Common myeloid progenitor, CD34-positive (primary cell): ENCODE results near the gene SLC22A23.

Experiments
- CTCF ChIA-PET: fragments of 350-600 bp; sonication (Branson Sonifier 250); formaldehyde crosslinking; loops from one replicate; lab custom pipeline; 2021; ENCODE audit warnings: antibody characterized with exemption; lab: Charles Lee
- POLR2A ChIA-PET: fragments of 350-600 bp; sonication (Branson Sonifier 250); formaldehyde crosslinking; loops from one replicate; lab custom pipeline; 2021; ENCODE audit warnings: antibody characterized with exemption; lab: Charles Lee
- DNase-seq, 3 donors: peaks; one replicate each; pipeline versions ENCODE4 v3.0.0 to v3.0.0-alpha.2; 2013
- H3K27ac ChIP-seq, 2 experiments: 1 replicate in 1 of 2; 2 replicates in 1 of 2; pipeline ENCODE4 v1.7.0; 2013; ENCODE audit warnings: inconsistent platforms in 2 of 2, low read length in 2 of 2, mild to moderate bottlenecking in 2 of 2, low read depth in 1 of 2, moderate library complexity in 1 of 2; ENCODE audit not compliant: severe bottlenecking in 2 of 2, insufficient read depth in 1 of 2, poor library complexity in 1 of 2
- H3K27me3 ChIP-seq, 5 experiments: replicated peaks in 2 of 5; 1 replicate in 3 of 5; 2 replicates in 2 of 5; pipeline versions ENCODE4 v1.6.1 to v1.7.0; 2013; ENCODE audit warnings: low read length in 4 of 5, mild to moderate bottlenecking in 2 of 5, moderate library complexity in 2 of 5, inconsistent platforms in 1 of 5; ENCODE audit not compliant: insufficient read depth in 5 of 5, control insufficient read depth in 4 of 5
- H3K36me3 ChIP-seq, 4 experiments: 1 replicate in 2 of 4; 2 replicates in 2 of 4; pipeline versions ENCODE4 v1.6.1 to v1.7.0; 2013; ENCODE audit warnings: low read length in 3 of 4, control low read depth in 1 of 4, mild to moderate bottlenecking in 1 of 4; ENCODE audit not compliant: control insufficient read depth in 4 of 4, insufficient read depth in 4 of 4
- H3K4me1 ChIP-seq, 4 experiments: 1 replicate in 3 of 4; 2 replicates in 1 of 4; pipeline versions ENCODE4 v1.6.1 to v1.7.1; 2013; ENCODE audit warnings: low read length in 3 of 4, mild to moderate bottlenecking in 3 of 4, control low read depth in 1 of 4, inconsistent platforms in 1 of 4, moderate library complexity in 1 of 4; ENCODE audit not compliant: control insufficient read depth in 4 of 4, insufficient read depth in 4 of 4; ENCODE audit errors: control extremely low read depth in 1 of 4
- H3K4me3 ChIP-seq, 7 experiments: 1 replicate in 4 of 7; 2 replicates in 3 of 7; pipeline versions ENCODE4 v1.5.1 to v1.7.0; 2013; ENCODE audit warnings: mild to moderate bottlenecking in 7 of 7, low read length in 6 of 7, moderate library complexity in 6 of 7, inconsistent platforms in 2 of 7, low read depth in 2 of 7, control low read depth in 1 of 7; ENCODE audit not compliant: insufficient read depth in 4 of 7, control insufficient read depth in 1 of 7; ENCODE audit errors: extremely low read depth in 1 of 7
- H3K9me3 ChIP-seq, 5 experiments: 1 replicate in 4 of 5; 2 replicates in 1 of 5; pipeline versions ENCODE4 v1.6.1 to v1.7.1; 2013; ENCODE audit warnings: low read length in 4 of 5, mild to moderate bottlenecking in 2 of 5, inconsistent platforms in 1 of 5, low read depth in 1 of 5, moderate library complexity in 1 of 5; ENCODE audit not compliant: control insufficient read depth in 4 of 5, insufficient read depth in 2 of 5; ENCODE audit errors: control extremely low read depth in 1 of 5
- WGBS: methylation state at CpG from one replicate; pipeline ENCODE4 v1.1.5; 2013; ENCODE audit not compliant: insufficient coverage; 5-methylcytosine and 5-hydroxymethylcytosine counted together

SLC22A23 gene

GRCh38 chr6:3318821-3319540, 137.9 kb downstream of the SLC22A23 start:
- DNase-seq: no peak
- ChIA-PET POLR2A (no interaction called here), CTCF (interaction anchor here (0.6 kb wide), 1 partner anchor 50 kb away, joined by 3 read pairs; no protein-coding TSS in a partner anchor)
- no peaks in the 10 kb centered on the region for H3K9me3 ChIP-seq
- H3K36me3 ChIP-seq: no peaks in the 10 kb centered on the region
- H3K4me1 ChIP-seq: no peaks in the 10 kb centered on the region
- H3K4me3 ChIP-seq: no peak overlapping the region
- peaks cover 0 to 5% (median 0%) of the 10 kb centered on the region in 5 experiments for H3K27me3 ChIP-seq
- no peak overlapping the region for H3K27ac ChIP-seq
- 92% methylated on average over 12 of the region's 13 CpGs for WGBS

GRCh38 chr6:3318226-3318625, 138.6 kb downstream of the SLC22A23 start:
- H3K27me3 ChIP-seq: peaks cover 0 to 5% (median 0%) of the 10 kb centered on the region in 5 experiments
- 85% methylated on average over 10 of the region's 10 CpGs for WGBS
- no peak overlapping the region for H3K4me3 ChIP-seq
- H3K36me3 ChIP-seq: no peaks in the 10 kb centered on the region
- H3K27ac ChIP-seq: no peak overlapping the region
- no peaks in the 10 kb centered on the region for H3K4me1 ChIP-seq
- no peaks in the 10 kb centered on the region for H3K9me3 ChIP-seq
- no peak for DNase-seq
- ChIA-PET CTCF (no interaction called here), POLR2A (no interaction called here)

DNA sequence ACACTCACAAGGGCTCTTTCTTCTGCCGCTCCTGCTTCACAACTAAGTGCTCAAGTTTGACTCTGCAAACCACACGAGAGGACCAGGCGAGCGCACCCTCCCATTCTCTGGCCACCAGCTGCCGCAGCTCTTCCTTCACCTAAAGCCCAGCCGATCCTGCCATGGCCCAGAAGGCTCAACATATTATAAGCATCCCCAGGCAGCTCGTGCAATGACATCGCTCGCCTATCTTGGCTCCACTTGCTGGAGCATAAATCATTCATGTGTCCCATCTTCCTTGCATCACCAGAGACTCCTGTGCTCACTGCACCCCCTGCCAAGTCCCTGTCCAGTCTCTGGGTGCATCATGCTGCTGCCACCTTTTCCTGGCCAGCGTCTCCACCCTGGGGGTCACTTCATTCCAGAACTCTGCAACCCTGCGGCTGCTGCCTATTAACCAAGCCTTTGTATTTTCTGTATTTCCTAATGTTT, 139.1 kb downstream of the SLC22A23 start:
- 97% methylated on average over 11 of the region's 11 CpGs for WGBS
- no peaks in the 10 kb centered on the region for H3K9me3 ChIP-seq
- peaks cover 0 to 5% (median 0%) of the 10 kb centered on the region in 5 experiments for H3K27me3 ChIP-seq
- POLR2A ChIA-PET: no interaction called here
- H3K36me3 ChIP-seq: no peaks in the 10 kb centered on the region
- H3K27ac ChIP-seq: no peak overlapping the region
- CTCF ChIA-PET: no interaction called here
- no peak for DNase-seq
- no peaks in the 10 kb centered on the region for H3K4me1 ChIP-seq
- H3K4me3 ChIP-seq: no peak overlapping the region

DNA sequence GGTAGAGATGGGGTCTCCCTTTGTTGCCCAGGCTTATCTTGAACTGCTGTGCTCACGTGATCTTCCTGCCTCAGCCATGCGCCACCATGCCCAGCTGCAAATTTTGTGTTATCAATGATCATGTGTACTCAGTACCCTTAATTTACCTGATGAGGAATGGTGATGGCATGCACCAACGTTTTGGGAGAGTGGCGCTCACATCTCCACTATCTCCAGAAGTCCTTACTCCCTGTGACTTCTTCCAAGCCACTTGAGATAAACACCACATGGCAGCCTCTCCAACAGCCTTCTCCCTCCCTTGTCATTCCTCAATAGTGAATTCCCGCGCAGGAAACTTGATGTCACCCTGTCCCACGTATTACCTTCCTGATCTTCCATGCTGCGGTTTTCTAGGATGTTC, 140.0 kb downstream of the SLC22A23 start:
- CTCF ChIA-PET: no interaction called here
- 96% methylated on average over 7 of the region's 8 CpGs for WGBS
- no peaks in the 10 kb centered on the region for H3K9me3 ChIP-seq

DNA sequence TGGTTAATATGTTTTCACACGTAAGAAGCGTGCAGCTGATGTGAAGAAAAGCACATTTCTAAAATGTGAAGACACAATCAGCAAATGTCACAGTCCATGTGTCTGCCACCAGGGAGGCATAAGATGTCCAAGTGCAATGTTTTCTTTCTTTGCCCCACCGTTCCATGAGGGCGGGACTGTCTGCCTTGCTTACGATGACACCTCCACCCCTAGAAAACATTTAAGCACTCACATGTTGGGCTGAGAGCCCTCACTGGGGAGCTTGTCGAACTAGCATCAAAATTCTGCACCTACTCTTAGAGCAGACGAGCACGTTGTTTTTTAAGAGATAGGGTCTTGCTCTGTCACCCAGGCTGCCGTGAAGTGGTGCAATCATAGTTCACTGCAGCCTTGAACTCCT, 140.5 kb downstream of the SLC22A23 start:
- Histone ChIP-seq H3K36me3 (no peaks in the 10 kb centered on the region), H3K4me1 (no peaks in the 10 kb centered on the region), H3K27ac (no peak overlapping the region), H3K27me3 (peaks cover 0 to 5% (median 0%) of the 10 kb centered on the region in 5 experiments), H3K4me3 (no peak overlapping the region), H3K9me3 (no peaks in the 10 kb centered on the region)
- DNase-seq: no peak
- ChIA-PET POLR2A (interaction anchor here (0.6 kb wide), 1 partner anchor 39 kb away, joined by 3 read pairs; no protein-coding TSS in a partner anchor), CTCF (no interaction called here)
- 96% methylated on average over 9 of the region's 9 CpGs for WGBS

More for the DNA sequence above, 140.0 kb downstream of the SLC22A23 start:
- no peak for DNase-seq
- peaks cover 0 to 5% (median 0%) of the 10 kb centered on the region in 5 experiments for H3K27me3 ChIP-seq
- no peak overlapping the region for H3K4me3 ChIP-seq
- no peaks in the 10 kb centered on the region for H3K36me3 ChIP-seq
- no peaks in the 10 kb centered on the region for H3K4me1 ChIP-seq
- no peak overlapping the region for H3K27ac ChIP-seq
- POLR2A ChIA-PET: no interaction called here

DNA sequence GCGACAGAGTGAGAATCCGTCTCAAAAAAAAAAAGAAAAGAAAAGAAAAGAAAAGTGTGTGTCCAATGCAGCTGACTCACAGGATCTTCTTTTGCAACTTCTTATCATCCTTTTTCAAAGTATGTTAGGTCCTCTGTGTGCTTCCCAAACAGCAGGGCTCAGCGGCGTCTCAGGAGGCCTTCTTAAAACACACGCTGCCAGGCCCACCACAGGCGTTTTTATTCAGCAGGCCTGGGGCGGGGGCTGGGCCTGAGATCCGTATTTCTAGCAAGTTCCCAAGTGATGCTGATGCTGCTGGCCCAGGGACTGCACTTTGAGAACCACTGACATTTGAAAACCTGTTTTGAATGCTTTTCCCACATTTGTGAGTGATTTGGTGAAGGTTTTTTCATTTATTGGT, 141.0 kb downstream of the SLC22A23 start:
- Histone ChIP-seq H3K36me3 (no peaks in the 10 kb centered on the region), H3K27ac (no peak overlapping the region), H3K4me3 (no peak overlapping the region), H3K4me1 (no peaks in the 10 kb centered on the region), H3K27me3 (peaks cover 0 to 3% (median 0%) of the 10 kb centered on the region in 5 experiments), H3K9me3 (no peaks in the 10 kb centered on the region)
- ChIA-PET POLR2A (interaction anchor here (0.6 kb wide), 1 partner anchor 40 kb away, joined by 3 read pairs; no protein-coding TSS in a partner anchor), CTCF (no interaction called here)
- 96% methylated on average over 7 of the region's 8 CpGs for WGBS
- DNase-seq: no peak
